SH-SY5Y (cell line): ENCODE results near the gene IMMP2L.

Experiments used
- GATA2 ChIP-seq: IDR thresholded peaks from 2 replicates; pipeline ENCODE4 v1.6.1; 2011; ENCODE audit warnings: mild to moderate bottlenecking, low read depth, low read length
- GATA3 ChIP-seq: IDR thresholded peaks from 2 replicates; pipeline ENCODE4 v1.6.1; 2011; ENCODE audit warnings: low read depth, mild to moderate bottlenecking, low read length, moderate library complexity

- TF ChIP-seq GATA2, result no peak
- TF ChIP-seq GATA3, result no peak
These were observed 8.2 kb downstream of the IMMP2L start for GRCh38 chr7:111554086-111554485.
